Left lung (tissue), 10 donors: Measurements from ENCODE around the gene ZNF511. TPM values are rescaled to one million over a fixed set of nuclear protein-coding genes. Genes with fewer than 3 reads are reported as not detected.
A peak's percentile ranks its signal among the peaks of the same experiment; 100 is the strongest.

Experiments used
- ATAC-seq: fragments of 200-7000 bp; cut with Tn5 transposase; one replicate; pipeline ENCODE4 v1.9.1; 2020; ENCODE audit warnings: moderate library complexity
- DNase-seq, 4 donors: peaks; one replicate each; pipeline ENCODE4 v3.0.0-alpha.2; 2013 to 2020
- H3K27ac ChIP-seq, 2 donors: fragments of 200-600 bp; sonication (generic) in 1 of 2; one replicate each; pipeline versions ENCODE4 v1.5.0 to v1.8.0; 2020 to 2021
- H3K27me3 ChIP-seq, 2 donors: fragments of 200-600 bp; sonication (generic) in 1 of 2; one replicate each; pipeline versions ENCODE4 v1.5.0 to v1.8.0; 2020 to 2021
- H3K36me3 ChIP-seq, 2 donors: fragments of 200-600 bp; sonication (generic) in 1 of 2; one replicate each; pipeline versions ENCODE4 v1.5.0 to v1.8.0; 2020 to 2021
- H3K4me1 ChIP-seq, 2 donors: fragments of 200-600 bp; one replicate each; pipeline ENCODE4 v1.8.0; 2021
- H3K4me3 ChIP-seq, 2 donors: fragments of 200-600 bp; sonication (generic) in 1 of 2; one replicate each; pipeline versions ENCODE4 v1.5.0 to v1.8.0; 2020 to 2021; ENCODE audit warnings: mild to moderate bottlenecking in 1 of 2
- H3K9me3 ChIP-seq, 2 donors: fragments of 200-600 bp; sonication (generic) in 1 of 2; one replicate each; pipeline versions ENCODE4 v1.5.0 to v1.8.0; 2020 to 2021
- CTCF ChIP-seq, 2 donors: fragments of 200-600 bp; sonication (generic) in 1 of 2; IDR thresholded peaks; one replicate each; pipeline versions ENCODE4 v1.5.0 to v1.8.0; 2021; ENCODE audit warnings: antibody characterized with exemption in 2 of 2
- intact Hi-C, 2 donors: fragments of 100-400 bp; cut with DNase I; formaldehyde crosslinking; loops; one replicate each; pipeline versions ENCODE4 v1.11.2 to v1.14.2; 2022
- polyA plus RNA-seq, 6 donors: library from polyadenylated mRNA; unstranded; fragments of 120-200 nt; gene quantifications; one replicate each; pipeline ENCODE4 v1.2.1, GENCODE V29; 2013; ENCODE audit not compliant: insufficient read length in 6 of 6
- total RNA-seq, 2 donors: library from RNA; stranded (reverse); fragmentation: NEBNext Ultra II Directional; extraction: Animal tissue kit (Norgen Biotek cat#: 25700); gene quantifications; one replicate each; pipeline ENCODE4 v1.2.1, GENCODE V29; 2021
- donor health status: DM: no; HTN: yes; CAD: no.
- donor health status: DM: no; HTN: no; CAD: no.

Gene ZNF511
- total and polyA plus RNA-seq, 8 donors: 34.3 to 48.5 (median 42.3) TPM

DNA sequence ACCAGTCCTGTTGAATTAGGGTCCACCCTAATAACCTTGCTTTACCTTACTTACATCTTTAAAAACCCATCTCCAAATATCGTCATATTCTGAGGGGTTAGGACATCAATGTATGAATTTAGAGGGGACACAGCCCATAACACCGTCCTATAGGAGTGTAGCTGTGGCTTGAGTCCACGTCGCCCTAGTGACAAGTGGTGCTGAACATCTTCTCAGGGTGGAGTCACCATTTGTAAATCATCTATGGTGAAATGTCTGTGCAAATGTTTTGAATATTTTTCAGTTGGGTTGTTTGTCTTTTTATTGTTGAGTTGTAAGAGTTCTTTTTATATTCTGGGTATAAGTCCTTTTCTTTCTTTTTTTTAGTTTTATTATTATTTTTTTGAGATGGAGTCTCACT lies 33.3 kb downstream of the ZNF511 start:
- ATAC-seq (no peak), DNase-seq (peak in 1 of 4 donors; percentile 6)
- Histone ChIP-seq H3K27me3 (peaks cover 5 to 84% of the 10 kb centered on the region in 2 donors), H3K4me3 (no peak overlapping the region), H3K9me3 (no peaks in the 10 kb centered on the region), H3K4me1 (no peaks in the 10 kb centered on the region), H3K36me3 (no peaks in the 10 kb centered on the region), H3K27ac (no peak overlapping the region)
- TF ChIP-seq CTCF (IDR thresholded peaks at IDR 0.05): no peak
- intact Hi-C loops: no loop called here

- ATAC-seq (no peak), DNase-seq (peak in 1 of 4 donors; percentile 45)
- TF ChIP-seq CTCF (IDR thresholded peaks at IDR 0.05): no peak
- Histone ChIP-seq H3K4me3 (no peak overlapping the region), H3K9me3 (no peaks in the 10 kb centered on the region), H3K36me3 (no peaks in the 10 kb centered on the region), H3K4me1 (no peaks in the 10 kb centered on the region), H3K27me3 (peaks cover 5 to 84% of the 10 kb centered on the region in 2 donors), H3K27ac (no peak overlapping the region)
- intact Hi-C loops: no loop called here
Observed at GRCh38 chr10:133342942-133343341, 34.2 kb downstream of the ZNF511 start.

DNA sequence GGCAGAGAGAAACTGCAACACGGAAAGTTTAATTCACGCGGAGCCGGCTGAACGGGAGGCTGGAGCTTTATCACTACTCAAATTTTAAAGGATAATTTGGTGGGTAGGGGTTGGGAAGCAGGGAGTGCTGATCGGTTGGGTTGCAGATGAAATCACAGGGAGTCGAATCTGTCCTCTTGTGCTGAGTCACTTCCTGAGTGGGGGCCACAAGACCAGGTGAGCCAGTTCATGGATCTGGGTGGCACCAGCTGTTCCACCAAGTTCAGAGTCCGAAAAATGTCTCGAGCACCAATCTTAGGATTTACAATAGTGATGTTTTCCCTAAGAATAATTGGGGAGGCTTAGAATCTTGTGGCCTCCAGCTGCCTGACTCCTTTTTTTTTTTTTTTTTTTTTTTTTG lies 34.8 kb downstream of the ZNF511 start:
- intact Hi-C loops: no loop called here
- no peak for ATAC-seq
- no peaks in the 10 kb centered on the region for H3K36me3 ChIP-seq
- no peaks in the 10 kb centered on the region for H3K9me3 ChIP-seq
- H3K4me3 ChIP-seq: no peak overlapping the region
- no peak overlapping the region for H3K27ac ChIP-seq
- H3K4me1 ChIP-seq: no peaks in the 10 kb centered on the region
- TF ChIP-seq CTCF (IDR thresholded peaks at IDR 0.05): no peak
- DNase-seq: no peak
- H3K27me3 ChIP-seq: peaks cover 5 to 89% of the 10 kb centered on the region in 2 donors

DNA sequence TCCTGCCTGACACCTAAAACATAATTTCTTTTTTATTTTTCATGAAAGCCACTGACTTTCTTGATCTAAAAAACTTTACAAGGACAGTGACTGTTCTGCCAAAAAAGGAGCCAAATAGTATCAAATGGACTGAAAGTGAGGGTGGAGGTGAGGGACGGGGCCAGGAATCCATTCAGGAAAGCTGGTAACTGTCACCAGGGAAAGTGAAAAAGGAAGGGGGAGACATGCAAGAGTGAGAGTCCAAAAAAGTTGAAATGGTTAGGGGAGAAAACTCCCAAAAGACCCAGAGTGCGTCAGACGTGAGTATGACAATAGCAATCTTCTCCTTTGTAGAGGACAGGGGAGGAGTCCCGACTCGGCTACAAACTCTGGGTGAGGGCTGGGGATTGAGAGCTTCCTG lies 35.5 kb downstream of the ZNF511 start:
- Histone ChIP-seq H3K4me1 (no peaks in the 10 kb centered on the region), H3K27ac (no peak overlapping the region), H3K9me3 (no peaks in the 10 kb centered on the region), H3K4me3 (no peak overlapping the region), H3K36me3 (no peaks in the 10 kb centered on the region), H3K27me3 (peaks cover 5 to 95% of the 10 kb centered on the region in 2 donors)
- no peak for TF ChIP-seq CTCF (IDR thresholded peaks at IDR 0.05)
- intact Hi-C loops: no loop called here
- DNase-seq (no peak), ATAC-seq (no peak)

- no peak overlapping the region for H3K27ac ChIP-seq
- peaks cover 5 to 99% of the 10 kb centered on the region in 2 donors for H3K27me3 ChIP-seq
- no peaks in the 10 kb centered on the region for H3K4me1 ChIP-seq
- no peak for ATAC-seq
- peak in 1 of 4 donors; percentile 52 for DNase-seq
- TF ChIP-seq CTCF (IDR thresholded peaks at IDR 0.05): no peak
- H3K36me3 ChIP-seq: no peaks in the 10 kb centered on the region
- H3K4me3 ChIP-seq: no peak overlapping the region
- H3K9me3 ChIP-seq: no peaks in the 10 kb centered on the region
- intact Hi-C loops: no loop called here
Observed at GRCh38 chr10:133346413-133346812, 37.7 kb downstream of the ZNF511 start.
